Gastrocnemius medialis (tissue), 4 donors: Measurements from ENCODE around the gene IFFO2. TPM values are rescaled to one million over a fixed set of nuclear protein-coding genes. Genes with fewer than 3 reads are reported as not detected.
"Not testable (repeated sequence)": the region's sequence is repeated elsewhere in the genome, so short reads cannot be mapped to it uniquely, and the experiment has no call there.

Source experiments
- ATAC-seq, 2 donors: fragments of 150-250 bp; one replicate each; pipeline ENCODE4 v1.9.1; 2016
- DNase-seq, 2 donors: peaks; one replicate each; pipeline ENCODE4 v3.0.0-alpha.2; 2019
- H3K27ac ChIP-seq, 4 donors: fragments of 200-600 bp; sonication (generic); 1 replicate in 1 of 4; 2 replicates in 3 of 4; pipeline ENCODE4 v1.5.1; 2016 to 2018; ENCODE audit warnings: mild to moderate bottlenecking in 2 of 4, moderate library complexity in 1 of 4
- H3K27me3 ChIP-seq, 3 donors: fragments of 200-600 bp; sonication (generic) in 2 of 3; 1 replicate in 1 of 3; 2 replicates in 2 of 3; pipeline versions ENCODE4 v1.5.1 to v1.6.0; 2016 to 2019; ENCODE audit warnings: mild to moderate bottlenecking in 1 of 3, moderate library complexity in 1 of 3
- H3K36me3 ChIP-seq, 2 donors: fragments of 200-600 bp; sonication (generic) in 1 of 2; one replicate each; pipeline ENCODE4 v1.5.1; 2017 to 2018
- H3K4me1 ChIP-seq, 2 donors: fragments of 200-600 bp; sonication (generic) in 1 of 2; one replicate each; pipeline ENCODE4 v1.5.1; 2016 to 2017; ENCODE audit warnings: mild to moderate bottlenecking in 2 of 2
- H3K4me3 ChIP-seq, 4 donors: fragments of 200-600 bp; sonication (generic) in 3 of 4; 1 replicate in 1 of 4; 2 replicates in 3 of 4; pipeline ENCODE4 v1.5.1; 2016 to 2019; ENCODE audit warnings: mild to moderate bottlenecking in 2 of 4
- H3K9me3 ChIP-seq, 3 donors: fragments of 200-600 bp; sonication (generic) in 2 of 3; 1 replicate in 1 of 3; 2 replicates in 2 of 3; pipeline ENCODE4 v1.5.1; 2016 to 2019
- CTCF ChIP-seq, 5 experiments: fragments of 450-650 bp in 3 of 5; fragments of 200-600 bp in 2 of 5; sonication (generic) in 2 of 5; IDR thresholded peaks in 4 of 5; conservative IDR thresholded peaks in 1 of 5; 1 replicate in 4 of 5; 2 replicates in 1 of 5; pipeline ENCODE4 v1.5.1; 2016 to 2019; ENCODE audit warnings: antibody characterized with exemption in 5 of 5, mild to moderate bottlenecking in 3 of 5, moderate library complexity in 3 of 5
- POLR2A ChIP-seq, 2 donors: fragments of 450-650 bp; IDR thresholded peaks; one replicate each; pipeline ENCODE4 v1.6.1; 2017; ENCODE audit warnings: antibody characterized with exemption in 2 of 2, mild to moderate bottlenecking in 2 of 2, moderate library complexity in 2 of 2
- in situ Hi-C, 4 donors: fragments of 200-750 bp; cut with MboI; loops; one replicate each; pipeline versions ENCODE4 v1.15.0 to v1.8.0; 2017; ENCODE audit warnings: low sequenced_read_pairs in 4 of 4
- intact Hi-C: fragments of 100-400 bp; cut with DNase I; formaldehyde crosslinking; loops from one replicate; pipeline ENCODE4 v1.15.1; 2023; ENCODE audit warnings: low total_unique reads
- total RNA-seq, 4 donors: library from RNA; depleted of rRNA; stranded (reverse); fragments of >200 nt; gene quantifications; one replicate each; pipeline versions ENCODE4 v1.1.0 to v1.2.3, GENCODE V29; 2016

Gene IFFO2
- total RNA-seq, 4 donors from 2014 or later: 2.1 to 16.3 (median 5.7) TPM

- in situ Hi-C loops (no loop called here), intact Hi-C loops (no loop called here)
- H3K9me3 ChIP-seq: no peaks in the 10 kb centered on the region
- DNase-seq (no peak), ATAC-seq (no peak)
- no peak overlapping the region for H3K27ac ChIP-seq
- H3K36me3 ChIP-seq: peaks cover 0 to 8% of the 10 kb centered on the region in 2 donors
- H3K27me3 ChIP-seq: no peaks in the 10 kb centered on the region
- peaks cover 0 to 4% of the 10 kb centered on the region in 2 donors for H3K4me1 ChIP-seq
- H3K4me3 ChIP-seq: no peak overlapping the region
- TF ChIP-seq POLR2A (IDR thresholded peaks at IDR 0.05): no peak
- TF ChIP-seq CTCF (IDR thresholded peaks at IDR 0.05 in 4 of 5, conservative IDR thresholded peaks at IDR 0.05 in 1 of 5): no peak
Measured at GRCh38 chr1:18870957-18871356, 85.5 kb downstream of the IFFO2 start.

- intact Hi-C loops, DNase-seq, H3K36me3 ChIP-seq, ATAC-seq, H3K27me3 ChIP-seq, H3K4me3 ChIP-seq, H3K9me3 ChIP-seq, H3K27ac ChIP-seq, H3K4me1 ChIP-seq, in situ Hi-C loops: not testable (repeated sequence)
Measured at GRCh38 chr1:18870595-18870865, 85.9 kb downstream of the IFFO2 start.

DNA sequence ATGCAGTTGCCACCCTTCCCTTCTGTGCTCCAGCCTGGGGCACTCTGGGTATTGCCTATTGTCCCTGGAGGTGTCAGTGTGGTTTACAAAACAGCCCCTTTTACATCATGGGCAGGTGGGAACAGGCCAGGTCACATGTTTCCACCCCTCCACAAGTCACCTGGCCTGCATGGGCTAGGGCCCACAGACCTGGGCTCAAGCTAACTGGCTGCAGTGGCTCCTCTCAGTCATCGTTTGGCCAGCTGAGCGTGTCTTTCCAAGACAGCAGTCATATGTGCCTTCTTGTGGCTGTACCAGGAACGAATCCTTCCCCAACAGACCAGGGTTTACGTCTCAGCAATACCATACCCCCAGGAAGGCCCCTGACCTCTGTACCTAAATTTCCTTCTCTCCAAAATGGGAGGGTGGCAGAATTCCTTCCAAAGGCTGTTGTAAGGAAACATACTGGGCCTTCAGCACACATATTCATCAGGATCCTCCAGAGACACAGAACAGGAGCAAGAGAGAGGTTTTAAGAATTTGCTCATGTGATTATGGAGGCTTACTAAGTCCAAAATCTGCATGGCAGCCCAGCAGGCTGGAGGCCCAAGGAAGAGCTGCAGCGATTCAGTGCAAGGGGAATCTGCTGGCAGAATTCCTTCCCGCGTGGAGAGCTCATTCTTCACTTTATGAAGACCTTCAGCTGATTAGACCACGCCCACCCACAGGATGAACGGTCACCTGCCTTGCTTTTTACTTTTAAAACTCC lies 86.5 kb downstream of the IFFO2 start:
- TF ChIP-seq POLR2A (IDR thresholded peaks at IDR 0.05) (no peak), CTCF (IDR thresholded peaks at IDR 0.05 in 4 of 5, conservative IDR thresholded peaks at IDR 0.05 in 1 of 5) (no peak)
- H3K4me1 ChIP-seq: peaks cover 0 to 3% of the 10 kb centered on the region in 2 donors
- no peak overlapping the region for H3K4me3 ChIP-seq
- intact Hi-C loops (no loop called here), in situ Hi-C loops (no loop called here)
- H3K27me3 ChIP-seq: no peaks in the 10 kb centered on the region
- ATAC-seq (no peak), DNase-seq (no peak)
- no peaks in the 10 kb centered on the region for H3K9me3 ChIP-seq
- peaks cover 0 to 8% of the 10 kb centered on the region in 2 donors for H3K36me3 ChIP-seq
- H3K27ac ChIP-seq: no peak overlapping the region

DNA sequence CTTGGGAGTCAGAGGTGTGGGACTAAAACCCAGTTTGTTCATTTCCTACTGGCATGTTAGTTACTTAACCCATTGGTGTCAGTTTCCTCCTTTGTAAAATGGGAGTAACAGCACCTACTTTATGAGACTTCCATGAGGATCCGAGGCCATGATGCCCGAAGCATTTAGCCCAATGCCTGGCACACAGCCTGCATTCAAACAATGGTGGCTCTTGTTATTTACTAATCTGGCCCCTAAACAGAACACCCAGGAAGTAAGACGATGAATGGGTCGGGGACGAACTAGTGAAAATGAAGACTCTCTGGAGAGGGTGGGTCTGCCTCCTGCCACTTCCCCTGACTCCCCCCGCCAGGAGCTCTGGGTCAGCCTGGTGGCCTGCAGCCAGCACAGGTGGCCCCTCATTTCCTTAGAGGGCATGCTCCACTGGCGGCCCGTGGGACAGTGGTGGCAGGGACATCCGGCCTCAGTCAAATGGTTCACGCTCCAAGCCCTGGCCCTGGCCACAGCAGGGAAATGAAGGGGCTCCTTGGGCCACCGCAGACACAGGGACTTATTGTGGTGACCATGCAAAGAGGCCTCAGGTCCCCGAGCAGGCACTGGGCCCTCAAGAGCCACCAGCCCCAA lies 87.6 kb downstream of the IFFO2 start:
- no peaks in the 10 kb centered on the region for H3K9me3 ChIP-seq
- no peaks in the 10 kb centered on the region for H3K27me3 ChIP-seq
- no peak for ATAC-seq
- H3K4me3 ChIP-seq: no peak overlapping the region
- in situ Hi-C loops: no loop called here
- peaks cover 0 to 8% of the 10 kb centered on the region in 2 donors for H3K36me3 ChIP-seq
- H3K4me1 ChIP-seq: no peaks in the 10 kb centered on the region
- intact Hi-C loops: no loop called here
- DNase-seq: no peak
- no peak overlapping the region for H3K27ac ChIP-seq
- TF ChIP-seq CTCF (IDR thresholded peaks at IDR 0.05 in 4 of 5, conservative IDR thresholded peaks at IDR 0.05 in 1 of 5): no peak
- no peak for TF ChIP-seq POLR2A (IDR thresholded peaks at IDR 0.05)

DNA sequence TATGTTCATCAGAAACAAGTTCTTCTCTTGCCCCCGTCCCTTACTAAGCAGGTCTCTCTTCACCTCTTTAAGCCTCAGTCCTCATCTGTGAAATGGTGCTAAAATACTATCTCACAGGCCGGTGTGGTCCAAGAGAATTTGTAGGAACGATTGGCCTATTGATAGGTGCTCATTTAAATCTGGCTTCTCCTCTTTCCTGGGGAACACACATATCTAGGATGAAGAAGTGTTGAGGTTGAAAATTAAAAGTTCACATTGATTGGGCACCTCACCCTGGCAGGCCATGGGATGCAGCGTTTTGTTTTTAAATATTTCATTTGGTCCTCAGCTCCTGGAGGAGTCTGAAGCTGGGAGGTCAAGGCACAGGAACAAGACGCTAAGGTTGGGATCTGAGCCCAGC lies 88.1 kb downstream of the IFFO2 start:
- DNase-seq (no peak), ATAC-seq (no peak)
- H3K27me3 ChIP-seq: no peaks in the 10 kb centered on the region
- TF ChIP-seq POLR2A (IDR thresholded peaks at IDR 0.05): no peak
- no peak for TF ChIP-seq CTCF (IDR thresholded peaks at IDR 0.05 in 4 of 5, conservative IDR thresholded peaks at IDR 0.05 in 1 of 5)
- H3K27ac ChIP-seq: no peak overlapping the region
- H3K36me3 ChIP-seq: peaks cover 0 to 8% of the 10 kb centered on the region in 2 donors
- H3K4me1 ChIP-seq: no peaks in the 10 kb centered on the region
- intact Hi-C loops (no loop called here), in situ Hi-C loops (no loop called here)
- H3K4me3 ChIP-seq: no peak overlapping the region
- no peaks in the 10 kb centered on the region for H3K9me3 ChIP-seq
